Measurements from ENCODE around the gene ZDHHC7. TPM values are rescaled to one million over a fixed set of nuclear protein-coding genes. Genes with fewer than 3 reads are reported as not detected.

ZDHHC7 gene
- total RNA-seq, 1 donor from 2014 or later, result 77.9 TPM

DNA sequence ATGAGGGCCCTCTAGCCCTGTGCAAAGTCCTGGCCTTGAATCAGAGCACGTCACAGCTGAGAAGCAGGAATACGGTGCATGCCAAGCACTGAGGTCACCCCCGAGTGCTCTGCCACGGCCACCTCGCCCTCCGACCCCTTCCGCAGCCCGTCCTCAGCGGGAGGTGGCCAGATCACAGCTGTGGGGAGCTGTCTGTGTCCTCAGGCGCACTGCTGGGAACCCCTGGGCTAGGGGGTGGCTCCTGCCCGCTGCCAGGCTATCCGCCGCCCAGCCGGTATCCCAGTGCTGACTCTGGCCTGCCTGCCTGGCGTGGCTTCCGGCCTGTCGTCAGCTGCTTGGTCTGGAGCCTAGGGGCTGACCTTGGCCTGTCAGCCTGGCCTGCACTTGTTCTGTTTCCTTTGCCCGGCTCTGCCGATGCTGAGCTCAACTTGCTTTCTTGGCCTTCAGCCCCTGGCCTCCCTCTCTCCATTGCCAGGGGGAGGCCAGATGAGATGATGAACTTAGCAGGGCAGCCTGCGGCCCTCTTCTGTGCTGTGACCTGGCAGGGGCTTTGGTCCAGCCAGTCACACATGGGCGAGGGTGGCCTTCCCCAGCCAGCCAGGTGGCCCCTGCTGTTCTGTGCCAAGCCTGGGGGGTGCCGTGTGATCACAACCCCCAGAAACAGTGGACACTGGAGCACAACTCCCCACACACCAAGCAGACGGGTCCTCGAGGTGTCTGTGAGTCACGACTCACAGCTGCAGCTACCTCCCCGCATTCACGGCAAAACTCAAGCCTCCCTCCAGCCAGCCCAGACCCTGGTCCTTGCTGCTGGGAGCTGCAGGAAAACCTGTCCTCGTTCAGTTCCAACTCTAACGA, 77.3 kb downstream of the ZDHHC7 start:
- H3K4me3 ChIP-seq, result no peak overlapping the region
- ATAC-seq (peak; percentile 77 to 79), DNase-seq (no peak)
- H3K27ac ChIP-seq, result peak overlapping the region; percentile 68
- TF ChIP-seq, protein P1, sequence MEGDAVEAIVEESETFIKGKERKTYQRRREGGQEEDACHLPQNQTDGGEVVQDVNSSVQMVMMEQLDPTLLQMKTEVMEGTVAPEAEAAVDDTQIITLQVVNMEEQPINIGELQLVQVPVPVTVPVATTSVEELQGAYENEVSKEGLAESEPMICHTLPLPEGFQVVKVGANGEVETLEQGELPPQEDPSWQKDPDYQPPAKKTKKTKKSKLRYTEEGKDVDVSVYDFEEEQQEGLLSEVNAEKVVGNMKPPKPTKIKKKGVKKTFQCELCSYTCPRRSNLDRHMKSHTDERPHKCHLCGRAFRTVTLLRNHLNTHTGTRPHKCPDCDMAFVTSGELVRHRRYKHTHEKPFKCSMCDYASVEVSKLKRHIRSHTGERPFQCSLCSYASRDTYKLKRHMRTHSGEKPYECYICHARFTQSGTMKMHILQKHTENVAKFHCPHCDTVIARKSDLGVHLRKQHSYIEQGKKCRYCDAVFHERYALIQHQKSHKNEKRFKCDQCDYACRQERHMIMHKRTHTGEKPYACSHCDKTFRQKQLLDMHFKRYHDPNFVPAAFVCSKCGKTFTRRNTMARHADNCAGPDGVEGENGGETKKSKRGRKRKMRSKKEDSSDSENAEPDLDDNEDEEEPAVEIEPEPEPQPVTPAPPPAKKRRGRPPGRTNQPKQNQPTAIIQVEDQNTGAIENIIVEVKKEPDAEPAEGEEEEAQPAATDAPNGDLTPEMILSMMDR (IDR thresholded peaks at IDR 0.05), result no peak
- intact Hi-C loops (cut with DNase I), result no loop called here
- H3K9me3 ChIP-seq, result no peaks in the 10 kb centered on the region
- no peaks in the 10 kb centered on the region for H3K36me3 ChIP-seq
- H3K27me3 ChIP-seq (ENCODE audit: low read depth), result no peaks in the 10 kb centered on the region
- H3K4me1 ChIP-seq, result peaks cover 16% of the 10 kb centered on the region

DNA sequence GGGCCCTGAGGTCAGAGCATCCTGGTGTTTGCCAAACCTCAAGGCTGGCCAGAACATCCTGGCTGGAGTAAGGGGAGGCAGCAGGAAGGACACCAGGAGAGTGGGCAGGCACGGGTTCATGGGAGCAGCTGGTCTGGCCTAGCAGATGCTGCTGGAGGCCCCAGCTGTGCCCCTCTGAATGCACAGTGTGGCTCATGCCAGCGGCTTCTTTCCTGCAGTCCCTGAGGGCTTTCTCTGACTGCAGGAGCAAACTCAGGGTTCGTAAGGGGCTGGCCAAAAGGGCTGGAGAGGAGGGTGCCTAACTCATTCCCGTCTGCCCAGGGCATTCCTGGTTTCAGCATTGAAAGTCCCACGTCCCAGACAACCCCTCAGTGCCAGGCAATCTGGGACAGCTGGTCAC, 78.7 kb downstream of the ZDHHC7 start:
- ATAC-seq (no peak), DNase-seq (no peak)
- no peak overlapping the region for H3K4me3 ChIP-seq
- no peaks in the 10 kb centered on the region for H3K9me3 ChIP-seq
- no peaks in the 10 kb centered on the region for H3K36me3 ChIP-seq
- intact Hi-C loops (cut with DNase I), result no loop called here
- H3K27me3 ChIP-seq (ENCODE audit: low read depth), result no peaks in the 10 kb centered on the region
- TF ChIP-seq, protein P1 (IDR thresholded peaks at IDR 0.05), result no peak
- no peak overlapping the region for H3K27ac ChIP-seq
- peaks cover 18% of the 10 kb centered on the region for H3K4me1 ChIP-seq

DNA sequence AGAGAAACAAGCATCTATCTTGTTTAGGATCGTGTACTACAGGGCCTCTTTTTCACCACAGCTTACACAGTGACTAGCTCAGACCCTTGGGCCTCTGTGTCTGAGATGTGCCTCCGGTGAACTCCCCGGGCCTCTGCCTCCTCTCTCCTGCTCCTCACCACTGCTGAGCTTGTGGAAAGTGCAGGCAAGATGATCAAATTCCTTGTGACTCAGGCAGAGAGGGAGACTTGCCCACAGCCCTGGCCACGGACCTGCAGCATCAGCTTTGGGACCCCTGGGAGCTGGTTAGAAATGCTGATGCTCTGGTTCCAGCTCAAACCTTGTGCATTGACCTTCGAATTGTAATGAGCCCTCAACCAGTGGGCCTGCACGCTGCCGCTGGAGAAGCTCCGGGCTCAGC, 79.8 kb downstream of the ZDHHC7 start:
- DNase-seq, result no peak
- no peak overlapping the region for H3K4me3 ChIP-seq
- intact Hi-C loops (cut with DNase I), result no loop called here
- H3K27me3 ChIP-seq (ENCODE audit: low read depth), result no peaks in the 10 kb centered on the region
- no peaks in the 10 kb centered on the region for H3K36me3 ChIP-seq
- ATAC-seq, result no peak
- TF ChIP-seq, protein P1 (IDR thresholded peaks at IDR 0.05), result no peak
- no peaks in the 10 kb centered on the region for H3K9me3 ChIP-seq
- H3K27ac ChIP-seq, result no peak overlapping the region
- H3K4me1 ChIP-seq, result peaks cover 18% of the 10 kb centered on the region

DNA sequence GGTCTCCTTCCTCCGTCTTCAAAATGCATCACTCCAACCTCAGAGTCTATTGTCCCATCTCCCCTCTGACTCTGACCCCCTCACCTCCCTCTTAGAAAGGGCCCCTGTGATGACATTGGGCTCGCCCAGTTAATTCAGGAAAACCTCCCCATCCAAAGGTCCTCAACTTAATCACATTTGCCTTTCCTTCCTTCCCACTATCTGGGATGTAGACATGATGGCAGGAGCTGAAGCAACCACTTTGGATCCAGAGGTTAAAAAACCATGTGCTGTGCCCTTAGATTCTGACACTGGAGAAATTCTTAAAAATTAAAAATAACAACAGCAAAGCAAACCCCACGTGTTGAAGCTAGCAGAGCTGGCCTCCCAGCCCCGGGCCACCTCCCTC, 80.2 kb downstream of the ZDHHC7 start:
- ATAC-seq (no peak), DNase-seq (no peak)
- Histone ChIP-seq H3K27me3 (ENCODE audit: low read depth) (no peaks in the 10 kb centered on the region), H3K36me3 (no peaks in the 10 kb centered on the region), H3K4me1 (peaks cover 18% of the 10 kb centered on the region), H3K4me3 (no peak overlapping the region), H3K27ac (no peak overlapping the region), H3K9me3 (no peaks in the 10 kb centered on the region)
- TF ChIP-seq, protein P1 (IDR thresholded peaks at IDR 0.05), result no peak
- intact Hi-C loops (cut with DNase I), result no loop called here

DNA sequence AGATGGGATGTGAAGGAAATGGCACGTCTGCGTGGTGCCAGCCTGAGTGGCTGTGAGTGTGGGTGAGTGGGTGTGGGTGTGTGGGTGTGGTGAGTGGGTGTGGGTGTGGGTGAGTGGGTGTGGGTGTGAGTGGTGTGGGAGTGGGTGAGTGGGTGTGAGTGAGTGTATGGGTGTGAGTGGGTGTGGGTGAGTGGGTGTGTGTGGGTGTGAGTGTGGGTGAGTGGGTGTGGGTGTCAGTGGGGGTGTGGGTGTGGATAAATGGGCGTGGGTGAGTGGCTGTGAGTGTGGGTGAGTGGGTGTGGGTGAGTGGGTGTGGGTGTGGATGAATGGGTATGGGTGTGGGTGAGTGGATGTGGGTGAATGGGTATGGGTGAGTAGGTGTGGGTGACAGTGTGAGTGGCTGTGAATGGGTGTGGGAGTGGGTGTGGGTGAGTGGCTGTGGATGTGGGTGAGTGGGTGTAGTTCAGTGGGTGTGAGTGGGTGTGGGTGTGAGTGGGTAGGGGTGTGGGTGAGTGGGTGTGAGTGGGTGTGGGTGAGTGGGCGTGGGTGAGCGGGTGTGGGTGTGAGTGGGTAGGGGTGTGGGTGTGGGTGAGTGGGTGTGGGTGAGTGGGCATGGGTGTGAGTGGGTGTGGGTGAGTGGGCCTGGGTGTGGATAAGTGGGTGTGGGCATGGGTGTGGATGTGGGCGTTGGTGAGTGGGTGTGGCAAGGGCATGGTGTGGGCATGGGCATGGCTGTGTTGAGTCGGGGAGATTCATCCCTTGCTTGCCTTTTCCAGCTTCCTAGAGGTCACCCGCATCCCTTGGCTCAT, 80.8 kb downstream of the ZDHHC7 start:
- H3K36me3 ChIP-seq, result no peaks in the 10 kb centered on the region
- H3K27me3 ChIP-seq (ENCODE audit: low read depth), result no peaks in the 10 kb centered on the region
- peaks cover 18% of the 10 kb centered on the region for H3K4me1 ChIP-seq
- intact Hi-C loops (cut with DNase I), result no loop called here
- DNase-seq, result no peak
- no peak overlapping the region for H3K27ac ChIP-seq
- no peaks in the 10 kb centered on the region for H3K9me3 ChIP-seq
- ATAC-seq, result peak in 1 of 2 donors; percentile 50
- TF ChIP-seq, protein P1 (IDR thresholded peaks at IDR 0.05), result no peak
- no peak overlapping the region for H3K4me3 ChIP-seq

All from lower lobe of right lung (tissue), 2 donors.